DMS153 treated with DMSO at 0.1 percent for 48 hours (cell line): ENCODE data around the gene TOP1.

Source experiments
- DNase-seq: peaks from one replicate; lab custom pipeline; 2025; ENCODE audit not compliant: unreplicated experiment; lab: John Stamatoyannopoulos, UW

TOP1 gene

DNA sequence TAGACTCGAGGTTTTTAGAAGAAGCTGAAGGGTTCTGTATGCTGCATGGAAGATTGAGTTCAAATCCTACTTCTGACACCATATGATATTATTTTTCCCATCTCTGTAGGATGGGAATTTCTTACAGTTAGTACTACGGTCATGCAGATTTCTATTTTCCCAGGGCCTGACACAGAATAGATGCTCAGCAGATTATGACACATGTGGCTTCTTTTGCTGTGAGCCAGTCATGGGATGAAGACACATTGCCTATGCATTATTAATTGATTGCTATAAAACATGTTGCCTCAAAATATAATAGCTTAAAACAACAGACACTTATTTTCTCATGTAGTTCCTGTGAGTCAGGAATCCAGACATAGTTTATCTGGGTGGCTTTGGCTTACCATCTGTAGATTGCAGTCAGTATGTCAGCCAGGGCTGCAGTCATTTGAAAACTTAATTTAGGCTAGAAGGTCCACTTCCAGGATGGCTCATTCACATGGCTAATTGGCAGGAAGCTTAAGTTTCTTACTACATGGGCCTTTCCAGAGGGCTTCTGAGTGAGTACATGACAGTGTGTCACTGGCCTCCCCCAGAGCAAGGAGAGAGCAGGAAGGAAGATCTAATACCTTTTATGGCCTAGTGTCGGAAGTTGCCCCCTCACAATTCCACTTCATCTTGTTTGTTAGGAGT, 29.5 kb downstream of the TOP1 start:
- no peak for DNase-seq

DNA sequence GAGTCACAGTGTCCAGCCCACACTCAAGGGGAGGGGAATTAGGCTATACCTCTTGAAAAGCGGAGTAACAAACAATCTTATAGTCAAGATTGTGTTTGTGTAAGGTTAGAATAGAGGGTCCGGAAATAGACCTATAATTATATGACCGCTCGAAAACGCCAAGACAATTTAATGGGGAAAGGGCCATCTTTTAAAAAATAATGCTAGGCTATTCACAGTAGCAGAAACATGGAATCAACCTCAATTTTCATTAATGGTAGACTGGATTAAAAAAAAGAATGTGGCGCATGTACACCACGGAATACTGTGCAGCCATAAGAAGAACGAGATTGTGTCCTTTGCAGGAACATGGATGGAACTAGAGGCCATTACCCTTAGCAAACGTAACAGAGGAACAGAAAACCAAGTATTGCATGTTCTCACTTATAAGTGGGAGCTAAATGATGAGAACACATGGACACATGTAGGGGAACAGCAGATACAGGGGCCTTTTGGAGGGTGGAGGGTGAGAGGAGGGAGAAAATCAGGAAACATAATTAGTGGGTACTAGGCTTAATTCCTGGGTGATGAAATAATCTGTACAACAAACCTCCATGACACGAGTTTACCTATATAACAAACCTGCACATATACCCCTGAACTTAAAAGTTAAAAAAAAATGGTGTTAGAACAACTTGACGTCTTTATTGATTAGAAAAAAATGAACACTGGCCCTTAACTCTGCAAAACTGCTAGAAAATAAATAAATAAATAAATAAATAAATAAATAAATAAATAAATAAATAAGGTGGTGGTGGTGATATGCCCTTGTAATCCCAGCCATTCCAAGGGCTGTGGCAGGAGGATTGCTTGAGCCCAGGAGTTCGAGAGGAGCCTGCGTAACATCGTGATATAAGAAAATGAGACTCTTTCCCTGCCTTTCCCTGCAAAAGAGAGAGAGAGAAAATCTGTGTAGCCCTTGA, 30.3 kb downstream of the TOP1 start:
- DNase-seq: no peak

DNA sequence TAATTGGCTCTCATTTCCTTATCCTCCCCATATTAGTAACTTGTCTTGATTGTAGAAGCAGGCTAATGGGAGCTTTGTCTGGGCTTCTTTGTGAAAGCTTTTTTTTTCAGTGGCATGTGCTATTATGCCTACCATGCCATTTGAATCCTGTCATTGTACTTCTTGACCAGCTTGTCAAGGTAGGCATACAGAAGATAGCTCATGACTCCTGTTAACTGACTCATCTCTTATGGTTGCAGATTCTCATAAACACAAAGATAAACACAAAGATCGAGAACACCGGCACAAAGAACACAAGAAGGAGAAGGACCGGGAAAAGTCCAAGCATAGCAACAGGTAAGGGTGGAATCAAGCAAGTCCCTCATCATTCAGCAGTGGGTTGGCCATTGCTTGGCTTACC, 32.5 kb downstream of the TOP1 start:
- no peak for DNase-seq

DNA sequence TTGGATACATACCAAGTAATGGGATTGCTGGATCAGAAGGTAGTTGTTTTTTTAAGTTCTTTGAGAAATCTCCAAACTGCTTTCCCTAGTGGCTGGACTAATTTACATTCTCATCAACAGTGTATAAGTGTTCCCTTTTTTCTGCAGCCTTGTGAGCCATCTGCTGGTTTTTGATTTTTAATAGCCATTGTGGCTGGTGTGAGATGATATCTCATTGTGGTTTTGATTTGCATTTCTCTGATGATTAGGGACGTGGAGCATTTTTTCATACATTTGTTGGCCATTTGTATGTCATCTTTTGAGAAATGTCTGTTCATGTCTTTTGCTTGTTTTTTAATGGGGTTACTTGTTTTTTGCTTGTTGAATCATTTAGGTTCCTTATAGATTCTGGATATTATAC, 34.8 kb downstream of the TOP1 start:
- no peak for DNase-seq

DNA sequence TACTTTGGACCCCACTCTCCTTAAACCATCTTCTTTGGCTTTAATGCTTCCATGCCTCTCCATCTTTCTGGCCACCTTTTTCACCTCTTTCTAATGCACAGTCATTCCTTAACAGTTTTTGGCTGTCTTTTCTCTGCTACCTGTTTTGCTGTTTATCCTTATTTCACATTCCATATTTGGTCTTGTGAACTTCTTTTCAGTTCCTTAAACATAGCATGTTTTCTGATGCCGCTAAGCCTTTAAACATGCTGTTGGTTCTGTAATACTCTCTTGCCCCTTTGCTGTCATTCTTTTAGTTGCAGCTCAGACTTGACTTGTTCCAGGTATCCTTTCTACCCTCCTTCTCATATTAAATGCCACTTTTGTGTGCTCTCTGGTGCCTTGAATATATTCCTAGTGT, 35.8 kb downstream of the TOP1 start:
- no peak for DNase-seq

DNA sequence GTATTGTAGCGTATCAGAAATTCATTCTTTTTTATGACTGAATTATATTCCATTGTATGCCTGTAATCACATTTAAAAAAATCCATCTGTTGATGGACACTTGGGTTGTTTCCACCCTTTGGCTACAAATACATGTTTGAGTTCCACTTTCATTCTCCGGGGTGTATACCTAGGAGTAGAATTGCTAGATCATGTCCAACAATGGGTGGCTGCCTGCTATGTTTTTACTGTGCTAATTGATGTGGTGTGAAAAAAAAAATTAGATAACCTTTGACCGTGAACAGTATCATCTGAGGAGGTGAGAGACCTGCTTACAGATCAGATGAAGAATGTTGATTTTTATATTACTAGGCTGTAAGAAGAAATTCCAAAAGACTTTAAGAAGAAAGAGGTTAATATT, 37.1 kb downstream of the TOP1 start:
- DNase-seq: no peak

DNA sequence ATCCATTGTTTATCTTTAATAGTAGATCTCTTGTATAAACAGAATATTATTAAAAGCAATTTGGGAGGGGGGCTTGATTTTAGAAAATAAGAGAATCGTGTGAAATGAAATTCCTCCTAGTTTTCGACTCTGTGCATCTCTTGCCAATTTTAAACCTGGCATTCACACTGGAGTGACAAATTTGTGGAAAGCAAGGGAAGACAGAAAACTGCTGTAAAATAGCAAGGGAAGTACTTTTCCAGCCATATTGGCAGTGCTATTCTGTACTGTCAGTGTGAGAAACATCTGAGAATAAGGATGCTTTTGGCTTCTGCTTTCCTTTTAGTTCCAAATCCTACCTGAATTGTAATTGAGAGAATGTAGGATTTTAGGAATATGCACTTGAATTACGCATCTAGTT, 40.2 kb downstream of the TOP1 start:
- DNase-seq: no peak

DNA sequence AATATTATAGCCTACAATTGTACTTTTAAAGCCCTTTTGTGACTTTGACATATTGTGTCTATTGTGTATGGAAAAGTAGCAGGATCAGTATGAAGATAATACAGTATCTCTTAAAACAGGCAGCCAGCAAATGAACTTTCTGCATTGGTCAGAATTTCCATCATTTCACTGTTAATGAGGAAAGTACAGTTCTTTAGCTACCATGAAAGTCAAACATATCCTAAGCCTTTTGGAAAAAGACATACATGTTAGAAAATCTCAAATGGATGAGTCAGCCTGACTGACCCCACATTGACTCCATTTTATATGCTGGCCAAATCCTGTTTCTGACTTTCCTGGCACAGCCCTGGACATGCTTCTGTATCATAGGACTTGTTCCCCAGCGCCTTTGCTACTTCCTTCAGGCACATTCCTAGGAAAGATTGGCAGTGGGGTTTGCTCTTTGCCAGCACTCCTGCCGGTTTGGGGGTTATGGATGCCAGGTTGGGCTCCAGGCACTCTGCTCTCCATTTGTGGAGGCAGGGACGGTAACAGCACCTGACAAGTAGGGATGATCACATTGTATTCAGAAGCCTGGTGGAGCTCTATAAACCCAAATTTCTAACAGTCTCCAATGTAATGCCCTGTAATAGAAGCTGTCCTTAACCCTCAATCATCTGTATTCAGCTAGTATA, 43.7 kb downstream of the TOP1 start:
- DNase-seq: no peak

DNA sequence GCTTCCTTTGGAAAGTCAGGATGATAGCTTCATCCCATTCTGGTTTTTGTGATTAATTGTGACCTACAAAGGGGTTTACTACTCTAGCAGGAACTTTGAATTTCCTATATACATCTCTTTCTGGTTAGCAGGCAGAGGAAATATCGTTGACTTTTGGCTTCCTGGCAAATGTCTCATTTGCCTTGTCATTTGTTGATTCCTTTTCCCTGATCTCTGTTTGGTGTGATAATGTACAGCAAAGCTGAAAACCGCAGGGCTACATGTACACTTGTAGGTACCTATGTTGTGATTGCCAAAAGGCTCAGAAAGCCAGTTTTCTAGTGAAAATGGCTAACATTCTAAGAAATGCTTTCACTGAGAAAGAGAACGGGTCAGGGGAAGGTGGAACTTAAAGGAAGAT, 44.3 kb downstream of the TOP1 start:
- DNase-seq: no peak

DNA sequence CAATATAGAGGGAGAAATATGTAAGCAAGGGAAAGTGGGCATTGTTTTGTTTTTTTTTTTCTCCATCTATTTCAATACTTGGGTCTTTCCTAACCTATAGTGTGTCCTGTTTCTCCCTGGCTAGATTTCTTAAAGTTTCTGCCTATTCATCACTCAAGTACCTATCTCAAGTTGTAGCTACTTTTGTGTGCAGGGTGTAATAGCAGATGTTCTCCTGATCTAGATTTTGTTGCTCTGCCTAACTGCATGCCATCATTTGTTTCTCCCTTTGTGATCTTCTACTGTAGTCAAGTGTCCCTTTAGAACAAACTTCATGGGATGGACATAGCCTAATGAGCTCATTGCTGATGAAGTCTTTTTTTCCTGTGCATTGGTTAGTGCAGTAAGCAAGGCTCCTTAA, 45.8 kb downstream of the TOP1 start:
- DNase-seq: no peak

DNA sequence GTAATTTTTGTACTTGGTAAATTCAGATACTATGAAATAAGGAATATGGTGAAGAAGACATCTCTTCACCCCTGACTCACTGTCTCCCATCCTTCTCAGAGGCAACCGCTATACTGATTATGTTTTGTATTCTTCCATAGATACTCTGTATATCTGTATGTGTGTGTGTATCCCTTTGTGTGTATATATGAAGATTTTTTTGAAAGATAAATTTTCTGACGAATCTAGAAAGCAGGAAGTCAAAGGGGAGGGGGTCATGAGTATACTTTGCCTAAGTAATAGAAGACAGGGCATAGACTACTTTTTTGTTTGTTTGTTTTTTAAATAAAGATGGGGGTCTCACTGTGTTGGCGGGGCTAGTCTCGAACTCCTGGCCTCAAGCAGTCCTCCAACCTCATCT, 48.2 kb downstream of the TOP1 start:
- DNase-seq: no peak

DNA sequence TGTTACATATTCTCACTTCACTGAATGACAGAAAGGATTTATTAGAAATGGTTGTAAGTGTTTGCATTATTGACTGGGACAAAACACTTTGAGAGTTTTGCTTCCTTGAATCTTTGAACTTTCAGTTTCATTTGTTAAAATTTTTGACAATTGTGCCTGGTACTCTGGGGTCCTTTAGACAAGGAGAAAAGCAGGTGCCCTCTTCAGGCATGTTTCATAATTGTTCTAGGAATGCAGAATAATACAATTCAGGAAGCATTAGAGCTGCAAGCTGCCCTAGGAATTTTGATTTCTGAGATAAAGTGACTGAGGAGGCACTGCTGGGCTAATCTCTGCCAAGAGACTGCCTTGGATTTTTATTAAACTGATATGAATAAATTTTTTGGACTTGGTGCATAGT, 49.7 kb downstream of the TOP1 start:
- DNase-seq: no peak

DNA sequence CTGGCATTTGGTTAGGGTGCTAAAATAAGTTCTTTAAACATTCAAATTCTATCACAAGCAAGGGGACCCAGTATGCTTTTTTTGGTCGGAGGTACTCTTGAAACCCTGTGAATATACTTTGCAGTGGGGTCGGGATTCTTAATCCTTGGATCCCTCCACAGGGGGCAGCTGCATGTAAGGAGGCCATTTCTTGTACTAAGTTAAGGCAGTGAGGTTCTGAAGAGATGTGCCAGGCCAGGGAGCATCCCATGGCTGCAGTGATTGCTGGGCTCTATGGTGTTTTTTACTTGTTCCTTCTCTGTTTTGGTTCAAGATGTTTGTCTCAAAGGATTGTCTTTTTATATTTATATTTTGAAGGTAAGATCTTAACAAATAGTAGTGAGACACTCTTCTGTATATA, 50.4 kb downstream of the TOP1 start:
- no peak for DNase-seq

DNA sequence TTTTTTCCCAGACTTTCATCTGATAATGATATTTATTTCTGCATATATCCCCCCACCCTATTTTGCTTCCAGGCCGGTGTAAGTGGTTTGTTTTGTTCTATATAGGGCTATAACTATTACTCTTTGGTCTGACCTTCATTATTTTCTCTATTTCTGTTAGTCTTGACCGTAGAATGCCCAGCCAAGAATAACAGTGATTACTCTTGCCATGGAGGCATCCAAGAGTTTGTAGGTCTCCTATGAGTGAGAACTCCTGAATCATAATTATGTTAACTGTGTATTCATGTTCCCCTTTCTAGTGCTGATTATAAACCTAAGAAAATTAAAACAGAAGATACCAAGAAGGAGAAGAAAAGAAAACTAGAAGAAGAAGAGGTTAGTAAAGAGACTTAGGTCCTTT, 52.2 kb downstream of the TOP1 start:
- DNase-seq: no peak

DNA sequence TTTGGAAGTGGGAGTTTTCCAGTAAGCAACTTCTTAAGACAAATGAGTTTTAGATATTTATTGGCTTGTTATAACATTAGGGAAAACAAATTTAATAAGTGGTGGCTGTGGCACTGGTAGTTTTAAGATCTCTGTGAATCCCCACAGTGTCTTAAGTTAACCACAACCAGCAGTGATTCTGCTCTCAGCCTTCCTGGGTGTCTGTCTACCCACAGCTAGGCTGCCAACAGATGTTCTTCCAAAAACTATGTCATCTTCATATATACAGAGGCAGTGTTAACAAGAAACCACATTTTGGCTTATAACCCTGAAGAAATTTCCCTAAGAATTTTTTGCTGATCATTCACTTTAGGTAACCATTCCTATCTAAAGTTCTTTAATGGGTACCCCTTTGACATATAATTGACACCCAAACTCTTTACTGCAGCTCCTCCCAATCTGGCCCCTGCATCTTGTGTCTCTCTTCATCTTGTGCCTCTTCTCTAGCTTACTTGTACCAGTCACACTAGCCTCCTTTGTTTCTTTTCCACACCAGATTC, 52.7 kb downstream of the TOP1 start:
- DNase-seq: no peak

DNA sequence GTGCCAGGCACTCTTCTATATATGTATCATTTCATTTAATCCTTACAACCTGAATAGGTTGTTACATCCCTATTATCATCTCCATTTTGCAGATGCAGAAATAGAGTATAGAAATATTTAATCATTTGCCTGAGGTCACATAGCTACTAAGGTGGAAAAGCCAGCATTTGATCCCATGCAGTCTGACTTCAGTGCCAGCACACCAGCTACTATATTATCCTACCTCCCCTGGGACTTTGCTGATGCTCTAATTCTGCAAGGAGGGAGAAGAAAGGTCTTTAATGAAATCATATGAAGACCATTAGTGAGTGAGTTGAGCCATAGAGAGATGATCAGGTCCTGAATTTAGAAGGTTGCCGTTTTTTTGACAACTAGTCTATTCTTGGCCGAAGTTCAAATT, 53.7 kb downstream of the TOP1 start:
- DNase-seq: no peak

DNA sequence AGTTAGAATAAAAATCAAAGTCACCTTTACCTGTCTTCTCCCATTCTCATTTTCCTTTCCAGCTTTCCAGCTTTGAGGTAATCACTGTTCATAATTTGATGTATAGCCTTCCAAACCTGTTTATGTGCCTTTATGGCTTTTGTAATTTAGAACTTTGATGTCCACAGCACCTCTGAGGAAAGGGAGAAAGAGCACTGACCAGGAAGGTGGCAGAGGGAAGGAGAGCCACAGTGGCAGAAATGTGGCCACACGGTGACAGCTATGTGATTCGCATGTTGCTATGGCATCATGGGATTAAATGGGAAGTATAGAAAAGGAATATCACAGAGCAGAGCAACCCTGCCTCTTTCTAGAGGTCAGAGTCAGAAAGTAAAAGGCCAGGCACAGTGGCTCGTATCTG, 57.0 kb downstream of the TOP1 start:
- DNase-seq: no peak

DNA sequence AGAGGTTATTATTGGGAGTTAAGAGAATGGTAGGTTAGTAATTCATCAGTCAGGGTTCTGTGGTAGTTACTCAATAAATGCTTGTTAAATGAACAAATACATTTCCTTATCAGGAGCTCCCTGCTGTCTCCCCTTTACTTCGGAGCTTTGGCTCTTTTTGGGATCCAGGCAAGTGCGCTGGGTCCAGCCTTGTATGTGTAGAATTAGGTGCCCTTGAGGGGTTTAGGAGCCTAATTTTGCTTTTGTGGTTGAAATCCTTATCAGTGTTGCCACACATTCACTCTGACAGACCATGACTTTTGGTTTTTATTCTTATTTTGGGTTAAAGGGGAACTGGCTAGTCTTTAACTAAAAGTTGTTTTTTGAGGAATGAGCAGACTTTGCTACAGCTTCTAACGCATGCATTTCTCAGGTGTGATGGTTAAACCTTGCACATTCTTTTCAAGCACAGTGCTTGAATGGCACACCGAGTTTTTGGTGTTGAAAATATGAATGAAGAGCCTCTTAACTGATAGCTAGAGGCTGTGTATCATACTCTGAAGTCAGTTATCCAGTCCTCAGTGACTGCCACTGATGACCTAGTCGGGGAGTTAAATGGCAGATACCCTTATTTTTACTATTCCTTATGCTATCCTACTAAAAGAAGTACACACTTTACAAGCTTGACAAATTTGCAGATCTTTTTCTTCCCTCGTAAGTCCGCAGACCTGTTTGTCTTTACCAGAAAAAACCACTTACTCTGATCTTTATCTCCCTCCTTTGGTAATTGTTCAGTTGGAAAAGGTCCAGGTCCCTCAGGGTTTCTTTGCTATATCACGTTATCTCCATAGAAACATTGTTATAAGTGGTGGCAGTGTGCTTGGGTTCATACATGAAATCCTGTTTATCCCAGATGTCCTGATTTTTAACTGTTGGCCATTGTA, 58.0 kb downstream of the TOP1 start:
- DNase-seq: peak; percentile 77

DNA sequence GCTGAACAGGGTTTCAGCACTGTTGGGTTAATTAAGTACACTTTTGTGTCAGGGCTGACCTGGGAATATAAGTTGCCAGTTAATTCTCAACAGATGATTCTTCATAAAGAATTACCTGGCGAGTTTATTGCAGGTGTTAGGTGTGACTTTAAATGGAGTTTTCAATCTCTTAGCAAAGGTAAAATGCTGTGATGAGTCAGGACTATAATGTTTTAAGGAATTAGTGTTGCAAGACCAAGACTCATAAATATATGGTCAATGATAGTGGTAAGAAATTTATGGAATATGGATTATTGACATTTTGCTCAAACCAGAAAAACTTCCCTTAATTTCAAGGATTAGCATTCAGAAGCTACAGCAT, 58.7 kb downstream of the TOP1 start:
- no peak for DNase-seq

DNA sequence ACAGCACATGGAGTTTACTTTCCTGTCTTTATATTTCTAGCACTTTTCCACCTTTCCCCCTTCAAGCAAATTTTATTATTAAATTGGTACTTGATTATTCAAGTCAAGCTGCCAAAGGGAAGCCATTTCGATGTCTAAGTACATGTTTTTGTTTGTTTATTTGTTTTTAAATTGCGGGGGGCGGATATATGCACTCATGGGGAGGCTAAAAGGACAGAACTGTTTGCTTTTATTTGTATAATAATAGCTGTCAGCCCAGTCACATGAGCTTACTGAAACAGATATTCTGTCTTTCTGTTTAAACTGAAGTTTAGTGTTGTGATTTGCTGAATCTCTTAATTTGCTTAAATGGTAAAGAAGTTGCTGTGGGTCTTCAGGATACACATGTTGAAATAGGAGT, 59.2 kb downstream of the TOP1 start:
- DNase-seq: no peak

DNA sequence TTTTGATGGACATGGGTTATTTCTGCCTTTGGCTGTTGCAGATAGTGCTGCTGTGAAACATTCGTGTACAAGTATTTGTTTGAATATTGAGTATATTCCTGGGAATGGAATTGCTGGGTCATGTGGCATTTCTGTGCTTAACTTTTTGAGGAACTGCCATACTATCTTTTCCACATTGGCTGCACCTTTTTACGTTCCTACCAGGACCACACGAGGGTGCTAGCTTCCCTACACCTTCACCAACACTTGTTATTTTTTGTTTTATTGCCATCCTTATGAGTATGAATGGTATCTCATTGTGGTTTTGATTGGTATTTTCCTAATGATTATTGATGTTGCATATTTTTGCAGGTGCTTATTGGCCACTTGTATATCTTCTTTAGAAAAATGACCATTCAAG, 60.9 kb downstream of the TOP1 start:
- DNase-seq: no peak
